GM19023 (cell line): ENCODE measurements around the gene DHRS3.

Source experiments
- ATAC-seq: cut with Tn5 transposase; IDR thresholded peaks from one replicate; pipeline ENCODE4 v1.9.1; 2021; ENCODE audit warnings: mild to moderate bottlenecking, moderate library complexity; ENCODE audit not compliant: unreplicated experiment

The DHRS3 gene

DNA sequence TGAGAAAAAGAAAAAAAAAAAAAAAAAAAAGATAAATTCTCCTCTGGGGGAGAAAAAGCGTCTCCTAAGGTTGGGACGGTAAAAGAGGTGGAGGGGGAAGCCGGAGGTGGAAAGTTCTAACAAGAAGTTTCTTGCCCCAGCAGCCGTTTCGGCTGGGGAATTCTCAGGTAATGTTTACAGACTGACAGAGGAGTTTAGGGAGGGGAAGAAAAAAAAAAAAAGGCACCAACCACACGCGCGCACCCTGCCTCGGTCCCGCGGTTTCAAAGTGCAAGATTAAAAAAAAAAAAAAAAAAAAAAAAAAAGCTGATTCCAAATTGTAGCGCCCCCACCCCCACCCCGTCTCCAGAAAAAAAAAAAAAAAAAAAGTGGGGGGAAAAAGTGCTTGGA lies 504 bp downstream of the DHRS3 start:
- ATAC-seq: no peak

DNA sequence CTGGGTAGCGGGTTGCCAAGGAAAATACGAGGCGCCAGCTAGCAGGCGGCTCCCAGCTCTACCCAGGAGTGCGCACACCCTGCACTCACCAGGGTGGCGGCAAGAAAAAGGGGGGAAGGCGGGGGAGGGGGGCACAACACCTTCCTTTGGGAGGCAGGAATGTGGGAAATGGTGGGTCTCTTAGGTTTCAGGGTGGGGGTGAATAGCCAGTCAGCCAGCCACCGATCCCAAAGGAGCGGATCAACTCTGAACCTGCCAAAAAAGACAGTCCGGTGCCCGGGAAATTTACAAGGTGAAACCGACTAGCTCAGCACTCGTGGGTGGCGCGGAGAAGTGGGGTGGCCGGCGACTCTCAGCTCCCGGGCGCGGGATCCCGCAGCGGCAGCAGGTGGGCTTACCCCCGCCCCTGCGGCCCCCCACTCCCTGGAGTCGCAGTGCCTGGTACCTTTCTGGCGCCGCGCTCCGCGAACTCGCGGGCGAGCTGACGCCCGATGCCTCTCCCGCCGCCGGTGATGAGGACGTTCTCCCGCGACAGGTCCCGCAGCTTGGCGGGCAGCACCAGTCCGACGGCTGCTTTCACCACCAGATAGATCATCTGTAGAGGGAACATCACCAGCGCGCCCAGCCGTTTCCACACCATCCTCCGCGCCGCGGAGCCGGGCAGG lies 1.2 kb downstream of the DHRS3 start:
- ATAC-seq: no peak

DNA sequence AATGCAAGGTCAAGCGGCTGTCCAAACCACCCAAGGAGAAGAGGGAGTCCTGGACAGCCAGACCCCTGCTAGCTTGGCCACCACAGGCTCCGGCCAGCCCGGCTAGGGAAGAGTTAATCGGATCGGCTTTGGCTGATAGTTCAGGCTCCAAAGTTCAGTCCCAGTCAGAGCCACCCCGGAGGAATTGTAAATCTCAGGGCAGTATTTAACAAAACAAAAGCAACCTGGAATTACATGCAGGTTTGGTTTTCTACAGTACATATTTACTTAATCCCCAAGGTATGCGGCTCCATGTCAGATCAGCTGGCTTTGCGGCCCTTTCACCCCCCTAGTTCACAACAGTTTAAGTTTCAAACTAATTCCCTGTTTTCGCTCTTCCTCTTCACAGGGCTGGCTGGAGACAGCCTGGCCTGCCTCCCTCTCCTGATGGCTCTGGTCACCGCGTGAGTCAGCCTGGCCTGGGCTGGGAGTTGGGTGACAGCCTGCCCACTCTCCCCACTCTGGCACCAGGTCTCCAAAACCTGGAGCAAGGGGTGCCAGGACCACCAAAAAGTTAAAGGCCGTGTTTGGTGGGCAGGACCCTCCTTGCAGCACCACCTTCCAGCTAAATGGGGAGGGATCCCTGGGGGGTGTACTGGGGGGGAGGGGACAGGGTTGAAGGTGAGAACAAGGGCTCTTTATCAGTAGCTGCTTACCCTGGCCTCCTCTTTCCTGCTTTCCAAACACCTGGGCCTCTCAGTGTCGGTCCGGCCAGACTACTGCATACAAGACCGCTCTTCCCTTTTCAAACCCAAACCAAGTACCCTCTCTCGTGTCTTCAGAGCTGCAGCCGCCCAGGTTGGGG lies 1.9 kb downstream of the DHRS3 start:
- no peak for ATAC-seq

DNA sequence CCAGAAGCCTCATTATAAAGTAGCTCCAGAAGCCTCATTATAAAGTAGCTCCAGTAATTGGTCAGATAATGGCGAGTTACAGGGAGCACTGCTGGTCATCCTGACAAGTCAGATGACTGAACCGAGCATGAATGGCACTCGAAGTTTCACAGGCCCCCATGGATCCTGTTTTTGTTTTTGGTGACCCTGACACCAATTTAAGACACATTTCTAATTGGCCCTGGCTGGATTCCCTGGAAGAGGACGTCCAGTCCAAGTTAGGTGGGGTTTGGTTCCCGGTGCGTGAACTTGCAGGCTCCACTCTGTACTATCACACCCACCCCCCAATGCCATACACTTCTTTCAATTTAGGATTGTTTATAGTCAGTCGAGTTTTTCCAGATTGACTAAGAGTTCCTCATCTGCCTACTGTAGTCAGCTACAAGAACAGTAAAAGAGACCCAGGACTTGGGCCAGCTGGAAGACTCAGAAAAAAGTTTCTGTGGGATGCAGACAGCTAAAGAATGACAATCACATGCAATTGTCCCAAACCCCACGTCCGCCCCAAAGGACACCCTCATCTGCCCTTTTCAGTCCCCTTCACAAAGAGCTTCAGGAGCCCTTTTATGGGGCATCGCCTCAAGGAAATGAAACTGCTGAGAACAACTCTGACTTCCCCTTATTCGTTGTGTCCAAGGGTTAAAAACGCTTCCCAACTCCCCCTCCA lies 2.7 kb downstream of the DHRS3 start:
- ATAC-seq: no peak

DNA sequence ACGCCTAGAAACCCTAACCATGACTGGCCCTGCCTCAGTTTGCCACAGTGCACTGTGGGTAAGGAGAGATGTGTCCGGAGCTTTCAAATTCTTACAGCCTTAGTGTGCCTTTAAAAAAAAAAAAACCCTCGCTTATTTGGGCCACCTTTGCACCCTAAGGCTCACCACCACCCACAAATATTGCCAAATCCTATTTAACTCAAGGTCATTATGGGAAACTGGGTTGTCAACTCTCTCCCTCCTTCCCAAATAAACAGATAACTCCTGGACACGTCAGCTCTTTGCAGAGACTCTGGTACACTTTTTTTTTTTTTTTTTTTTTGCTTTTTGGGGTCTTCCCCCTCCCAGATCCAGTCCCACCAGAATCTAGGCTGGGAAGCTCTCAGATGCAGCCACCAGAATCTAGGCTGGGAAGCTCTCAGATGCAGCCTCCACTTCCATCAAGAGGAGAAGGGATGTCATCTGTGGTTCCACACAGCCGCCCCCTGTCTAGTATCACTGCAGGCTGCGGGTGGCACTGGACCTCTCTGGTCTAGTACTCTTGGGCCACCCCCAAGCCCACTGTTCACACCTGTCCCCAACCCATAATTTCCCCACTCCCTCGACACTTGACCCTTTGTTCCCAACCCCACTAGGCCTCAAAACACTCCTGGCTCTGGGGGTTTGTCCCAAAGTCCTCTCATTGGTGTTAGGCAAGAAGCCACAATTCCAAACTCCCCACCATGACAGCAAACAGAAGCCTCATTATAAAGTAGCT lies 3.4 kb downstream of the DHRS3 start:
- ATAC-seq: no peak

DNA sequence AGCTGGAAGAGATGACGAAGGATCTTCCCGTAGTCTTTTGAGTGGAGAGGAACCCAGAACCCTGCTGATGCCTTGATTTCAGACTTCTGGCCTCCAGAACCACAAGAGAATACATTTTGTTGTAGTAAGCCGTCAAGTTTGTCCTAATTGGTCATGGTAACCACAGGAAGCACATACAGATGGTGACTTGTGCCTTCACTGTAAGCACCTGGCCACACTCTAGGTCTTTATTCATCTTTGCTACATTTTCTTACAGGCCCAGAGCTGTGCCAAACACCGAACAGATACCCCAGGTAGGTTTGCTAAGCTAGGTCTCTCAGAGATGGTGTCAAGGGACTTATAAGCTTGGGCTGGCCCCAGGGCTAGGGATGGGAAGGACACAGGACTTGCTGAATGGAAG lies 4.8 kb downstream of the DHRS3 start:
- ATAC-seq: no peak

DNA sequence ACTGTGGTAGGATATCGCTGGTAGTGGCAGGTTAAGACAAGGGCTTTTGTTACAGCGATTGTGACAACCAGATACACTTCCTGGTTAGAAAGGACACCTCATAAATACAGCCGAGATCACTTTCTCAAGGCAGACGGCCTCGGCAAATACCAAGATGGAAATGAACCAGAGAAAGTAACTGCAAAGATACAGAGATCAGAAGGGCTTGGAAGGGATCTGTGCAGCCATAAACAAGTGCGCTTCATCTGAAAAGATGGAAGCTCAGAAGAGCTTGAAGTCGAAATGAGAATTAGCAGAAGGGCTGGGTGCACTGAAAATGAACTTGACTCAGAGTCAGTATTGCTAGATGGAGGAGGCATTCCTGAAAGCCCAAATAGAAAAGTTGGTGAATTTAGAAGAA lies 7.1 kb downstream of the DHRS3 start:
- no peak for ATAC-seq

DNA sequence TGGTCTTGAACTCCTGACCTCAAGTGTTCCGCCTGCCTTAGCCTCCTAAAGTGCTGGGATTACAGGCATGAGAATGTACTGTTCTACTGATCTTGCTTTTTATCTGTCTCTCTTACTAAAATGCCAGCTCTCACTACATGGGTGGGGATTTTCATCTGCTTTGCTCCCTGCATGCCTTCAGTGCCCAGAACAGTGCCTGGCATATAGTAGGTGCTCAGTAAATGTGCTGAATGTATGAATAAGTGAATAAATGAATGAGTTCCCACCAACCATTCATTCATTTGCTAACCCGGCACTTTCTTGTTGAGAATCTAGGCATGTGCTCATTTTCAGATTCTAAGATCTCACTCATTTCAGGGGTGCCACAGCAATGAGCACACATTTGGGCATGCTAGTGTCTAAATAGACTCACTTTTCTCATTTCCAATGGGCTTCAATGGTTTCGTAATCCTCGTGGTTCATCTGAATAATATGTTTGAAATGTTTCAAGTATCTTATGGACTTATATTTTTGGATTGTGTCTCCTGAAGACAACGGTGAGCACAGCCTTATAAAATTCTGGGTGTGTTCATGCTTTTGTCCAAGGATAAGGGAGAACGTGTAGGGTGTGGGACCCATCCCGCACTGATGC lies 7.6 kb downstream of the DHRS3 start:
- no peak for ATAC-seq

DNA sequence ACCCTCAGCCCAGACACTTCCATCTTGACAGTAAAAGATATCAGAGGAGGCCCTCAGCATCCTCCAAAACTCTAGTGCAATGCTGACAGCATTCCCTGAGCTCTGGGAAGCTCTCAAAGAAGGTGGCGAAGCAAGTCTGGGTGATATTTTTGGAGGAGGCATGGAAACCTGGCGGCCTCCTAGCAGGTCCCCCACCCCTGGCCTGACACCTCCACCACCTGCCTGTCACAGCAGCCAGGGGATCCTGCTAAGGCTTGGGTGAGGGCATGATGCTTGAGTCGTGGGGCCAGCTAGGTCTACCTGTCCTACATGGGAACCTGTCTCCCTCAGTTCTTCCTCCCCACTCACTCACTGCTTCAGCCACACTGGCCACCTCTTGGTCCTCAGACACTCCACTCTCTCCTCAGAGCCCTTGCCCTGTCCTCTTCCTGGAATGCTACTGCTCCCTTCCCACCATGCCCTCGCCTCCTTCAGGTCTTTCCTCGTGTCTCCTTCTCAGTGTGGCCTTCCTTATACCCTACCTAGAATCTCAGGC lies 8.5 kb downstream of the DHRS3 start:
- no peak for ATAC-seq

DNA sequence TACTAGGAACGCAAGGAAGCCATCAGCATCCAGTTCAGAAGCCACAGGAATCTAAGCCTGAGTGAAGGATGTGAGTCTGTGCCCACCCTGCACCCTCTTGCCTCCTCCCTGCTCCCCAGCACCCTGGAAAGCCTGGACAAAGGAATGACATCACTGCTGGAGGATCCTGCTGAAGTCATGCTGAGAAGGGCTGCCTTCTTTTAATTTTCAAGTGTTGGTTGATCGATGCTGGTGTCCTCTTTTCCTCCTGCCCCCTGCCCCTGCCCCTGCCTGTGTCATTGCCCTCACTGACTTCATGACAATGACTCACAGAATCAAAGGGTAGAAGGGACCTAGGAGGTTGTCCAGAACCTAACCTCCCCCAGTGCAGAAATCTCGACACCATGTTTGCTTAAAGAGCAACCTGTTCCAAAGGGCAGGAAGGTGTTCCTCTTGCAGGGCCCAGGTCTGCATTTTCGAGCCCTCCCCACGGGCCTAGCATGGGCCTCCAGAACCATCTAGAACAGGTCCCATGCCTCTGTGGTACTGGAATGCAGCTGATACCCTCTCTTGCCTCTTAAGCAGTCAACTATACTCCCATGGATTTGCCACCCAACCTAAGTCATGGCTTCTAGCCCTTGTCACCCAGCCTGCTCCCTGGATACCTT lies 9.6 kb downstream of the DHRS3 start:
- ATAC-seq: no peak

DNA sequence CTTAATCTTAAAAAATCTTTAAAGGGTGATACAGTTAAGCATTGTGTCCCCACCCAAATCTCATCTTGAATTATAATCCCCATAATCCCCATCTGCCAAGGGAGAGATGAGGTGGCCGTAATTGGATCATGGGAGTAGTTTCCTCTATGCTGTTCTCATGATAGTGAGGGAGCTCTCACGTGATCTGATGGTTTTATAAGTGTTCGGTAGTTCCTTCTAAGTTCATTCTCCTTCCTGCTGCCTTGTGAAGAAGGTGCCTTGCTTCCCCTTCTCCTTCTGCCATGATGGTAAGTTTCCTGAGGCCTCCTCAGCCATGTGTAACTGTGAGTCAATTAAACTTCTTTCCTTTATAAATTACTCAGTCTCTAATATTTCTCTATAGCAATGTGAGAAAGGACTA lies 10.7 kb downstream of the DHRS3 start:
- ATAC-seq: no peak

DNA sequence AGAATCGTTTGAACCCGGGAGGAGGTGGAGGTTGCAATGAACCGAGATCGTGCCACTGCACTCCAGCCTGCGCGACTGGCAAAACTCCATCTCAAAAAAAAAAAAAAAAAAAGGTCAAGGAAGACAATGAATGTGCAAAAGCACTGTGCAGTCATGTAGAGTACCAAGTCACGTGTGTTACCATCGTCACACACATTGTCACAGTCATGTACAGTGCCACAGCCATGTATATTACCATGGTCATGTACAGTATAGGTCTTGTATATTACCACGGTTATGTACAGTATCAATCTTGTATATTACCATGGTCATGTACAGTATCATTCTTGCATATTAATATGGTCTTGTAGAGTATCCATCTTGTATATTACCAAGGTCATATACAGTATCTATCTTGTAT lies 13.0 kb downstream of the DHRS3 start:
- no peak for ATAC-seq

DNA sequence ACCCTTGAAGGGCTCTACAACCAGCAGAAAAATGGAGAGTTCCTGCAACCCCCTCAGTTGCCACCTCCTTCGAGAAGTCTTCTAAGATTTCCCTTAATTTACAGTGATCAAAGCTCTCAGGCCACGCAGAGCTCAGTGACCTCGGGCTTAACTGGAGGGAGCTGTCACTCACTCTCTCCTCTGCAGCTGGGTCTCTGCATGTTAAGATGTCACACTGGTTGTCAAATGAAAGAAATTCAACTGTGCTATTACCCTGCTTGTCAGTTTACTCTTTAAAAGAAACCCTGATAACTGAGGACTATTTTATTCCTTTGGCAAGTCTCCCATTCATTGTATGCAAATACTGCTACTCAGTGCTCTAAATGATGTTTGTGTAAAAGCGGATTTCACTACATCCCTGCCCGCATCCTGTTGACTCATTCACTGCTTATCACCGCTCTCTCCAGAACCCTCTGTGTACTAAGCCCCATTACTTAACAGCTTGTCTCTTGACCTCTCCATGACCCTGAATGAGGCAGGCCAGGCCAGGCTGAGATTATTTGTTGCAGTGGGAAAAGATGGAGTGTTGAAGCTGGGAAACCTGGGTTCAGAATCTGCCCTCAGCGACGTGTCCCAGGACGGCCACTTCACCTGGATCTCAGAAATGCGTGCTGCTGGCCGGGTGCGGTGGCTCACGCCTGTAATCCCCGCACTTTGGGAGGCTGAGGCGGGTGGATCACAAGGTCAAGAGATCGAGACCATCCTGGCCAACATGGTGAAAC lies 13.7 kb downstream of the DHRS3 start:
- no peak for ATAC-seq

DNA sequence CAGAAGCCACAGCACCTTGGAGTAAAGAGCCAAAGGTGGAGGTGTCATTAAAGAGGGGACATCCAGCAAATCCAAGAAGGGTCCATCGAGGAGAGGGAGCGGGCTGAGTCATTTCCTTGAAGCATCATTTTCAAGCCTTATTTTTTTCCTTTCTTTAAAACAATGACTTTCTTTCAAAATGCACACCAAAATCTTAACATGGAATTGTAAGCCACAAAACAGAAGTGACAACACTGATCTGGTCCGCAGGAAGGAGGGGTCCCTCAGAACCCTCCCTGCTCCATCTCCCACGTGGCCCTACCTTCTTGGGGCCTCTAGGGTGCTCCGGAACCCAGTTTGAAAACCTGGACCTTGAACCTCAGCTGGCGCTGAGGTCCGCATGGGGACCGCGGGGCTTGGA lies 14.8 kb downstream of the DHRS3 start:
- no peak for ATAC-seq

DNA sequence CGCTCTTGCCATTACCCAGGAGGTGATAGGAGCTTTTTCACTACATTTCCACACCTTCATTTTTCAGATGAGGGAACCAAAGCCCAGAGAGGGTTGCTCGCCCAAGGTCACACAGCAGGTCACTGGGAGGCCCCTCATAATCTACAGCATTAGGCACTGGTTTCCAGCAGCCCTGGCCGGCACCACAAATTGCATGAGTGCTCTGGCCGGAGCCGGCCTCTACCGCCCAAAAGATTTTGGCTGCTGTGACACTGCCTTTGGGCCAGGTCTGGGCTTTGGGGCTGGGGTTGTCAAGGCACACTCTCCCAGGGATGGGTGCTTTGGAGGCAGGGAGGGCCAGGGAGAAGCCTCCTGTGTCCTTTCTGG lies 15.4 kb downstream of the DHRS3 start:
- no peak for ATAC-seq

DNA sequence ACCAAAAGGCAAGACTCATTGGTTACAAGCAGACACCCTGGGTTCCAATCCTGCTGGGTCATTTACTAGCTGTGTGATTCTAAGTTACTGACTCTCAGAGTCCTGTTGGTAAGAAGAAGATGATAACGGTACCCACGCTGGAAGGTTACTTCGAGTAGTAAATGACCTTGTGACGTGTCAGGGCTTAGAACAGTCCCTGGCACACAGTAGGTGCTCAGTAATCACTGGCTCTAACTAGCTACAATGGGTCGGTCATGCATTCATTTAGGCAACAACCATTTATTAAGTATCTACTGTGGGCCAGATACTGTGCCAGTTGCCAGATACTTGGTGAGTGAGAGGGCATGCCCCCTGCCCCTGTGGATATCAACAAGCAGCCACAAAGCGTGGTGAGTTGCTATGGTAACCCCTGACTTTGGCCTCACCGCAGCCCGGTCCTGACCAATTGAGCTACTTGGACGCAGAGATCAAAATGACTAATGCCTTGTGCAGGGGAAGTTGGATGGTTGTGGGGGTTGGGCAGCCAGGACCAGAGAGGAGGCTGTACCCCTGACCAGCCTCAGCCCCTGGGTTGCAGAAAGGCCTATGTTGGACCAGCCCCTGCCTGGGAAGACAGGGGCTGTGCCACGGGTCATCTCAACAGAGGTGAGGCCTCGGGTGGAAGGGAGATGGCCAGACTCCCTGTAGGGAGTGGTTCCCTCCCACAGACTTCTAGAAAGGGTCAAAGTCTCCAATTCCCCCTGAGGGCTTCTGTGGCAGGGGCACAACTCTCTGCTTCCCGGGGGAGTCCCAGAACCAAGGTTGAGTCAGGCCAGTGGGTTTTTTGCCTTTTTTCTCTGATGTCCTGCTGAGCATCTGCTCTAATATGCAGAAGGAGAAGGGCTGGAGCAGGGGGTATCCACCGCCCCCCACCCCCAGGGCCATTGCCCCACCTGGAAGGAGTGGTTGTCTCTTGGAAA lies 16.0 kb downstream of the DHRS3 start:
- ATAC-seq: peak; percentile 55

DNA sequence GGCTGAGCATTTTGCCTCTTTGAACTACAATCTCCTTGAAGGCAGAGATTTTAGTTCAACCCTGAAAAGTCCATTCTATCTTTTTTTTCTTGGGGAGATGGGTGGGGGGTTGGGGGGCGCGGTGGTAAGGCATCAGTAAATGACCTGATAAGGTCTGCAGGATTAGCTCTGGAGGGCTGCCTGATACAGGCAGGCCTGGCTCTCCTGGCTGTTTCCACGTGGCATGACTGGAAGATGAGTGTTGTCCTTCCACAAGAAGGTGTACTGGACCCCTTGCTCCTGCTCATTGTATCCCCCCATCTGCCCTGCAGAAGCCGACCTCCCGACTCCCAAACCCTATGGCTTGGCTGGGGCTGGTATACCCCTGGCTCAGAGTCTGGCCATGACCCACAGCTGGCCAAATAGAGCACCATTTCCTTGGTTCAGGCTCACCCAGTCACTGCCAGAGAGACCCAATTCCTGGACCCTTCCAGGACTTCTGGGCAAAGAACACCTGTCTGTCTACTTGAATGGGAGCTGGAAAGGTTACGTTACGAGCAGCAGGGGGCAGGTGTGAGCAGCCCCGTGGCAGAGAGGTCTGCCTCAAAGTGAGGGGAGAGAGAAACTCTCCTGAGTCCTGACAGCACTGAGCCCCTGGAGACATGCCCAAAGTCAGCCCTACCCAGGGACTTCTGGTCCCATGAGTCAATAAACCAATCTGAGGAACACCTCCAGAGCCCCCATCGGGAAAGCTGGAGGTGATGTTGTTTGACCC lies 17.0 kb downstream of the DHRS3 start:
- ATAC-seq: no peak

DNA sequence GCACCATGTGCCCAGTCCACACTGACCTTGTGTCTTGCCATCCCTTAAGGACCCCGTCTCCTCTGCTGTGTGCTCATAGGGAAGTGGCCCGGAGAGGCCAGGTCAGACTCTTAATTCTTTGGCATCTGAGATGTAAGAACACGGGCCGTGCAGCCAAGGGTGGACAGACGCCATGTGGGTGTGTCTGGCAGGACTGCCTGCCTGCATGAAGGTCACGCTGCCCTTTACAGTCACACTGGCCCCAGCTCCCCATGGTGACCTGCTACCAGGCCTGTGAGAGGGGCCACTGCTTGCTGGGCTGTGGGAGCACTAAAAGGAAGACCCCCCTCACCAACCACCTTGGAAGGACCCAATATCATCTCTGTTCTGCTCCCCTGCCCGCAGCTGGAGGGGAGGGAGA lies 17.7 kb downstream of the DHRS3 start:
- ATAC-seq: no peak
